ENCODE data around the gene SLAMF8.

The SLAMF8 gene

DNA sequence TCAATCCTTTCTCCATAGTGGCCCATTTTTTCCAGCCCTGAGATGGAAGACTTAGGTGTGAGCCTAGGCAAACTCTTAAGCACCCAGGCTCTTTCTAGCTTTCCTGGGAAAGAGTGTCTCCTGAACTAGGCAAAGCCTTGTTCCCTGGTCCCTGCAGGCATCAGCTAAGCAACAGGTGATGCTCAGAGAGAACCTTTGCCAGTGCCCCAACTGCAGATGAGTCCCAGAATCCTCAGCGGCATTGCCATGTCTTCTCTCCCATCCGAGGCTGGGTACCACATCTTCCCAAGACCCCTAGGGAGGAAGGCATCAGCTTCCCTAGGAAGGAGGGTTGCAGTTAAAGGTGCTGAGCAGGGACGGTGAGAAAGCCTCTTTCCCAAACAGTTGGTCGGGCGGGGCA, 44.0 kb downstream of the SLAMF8 start:
- H3K27ac ChIP-seq (ENCODE audit: low read length) = no peak overlapping the region
- peaks cover 19% of the 10 kb centered on the region for H3K4me1 ChIP-seq (ENCODE audit: control insufficient read depth, insufficient read depth, low read length)
- peaks cover 3 to 32% of the 10 kb centered on the region in 2 donors for H3K27me3 ChIP-seq (ENCODE audit: control insufficient read depth in 1 of 2, insufficient read depth in 2 of 2, low read length in 2 of 2)

DNA sequence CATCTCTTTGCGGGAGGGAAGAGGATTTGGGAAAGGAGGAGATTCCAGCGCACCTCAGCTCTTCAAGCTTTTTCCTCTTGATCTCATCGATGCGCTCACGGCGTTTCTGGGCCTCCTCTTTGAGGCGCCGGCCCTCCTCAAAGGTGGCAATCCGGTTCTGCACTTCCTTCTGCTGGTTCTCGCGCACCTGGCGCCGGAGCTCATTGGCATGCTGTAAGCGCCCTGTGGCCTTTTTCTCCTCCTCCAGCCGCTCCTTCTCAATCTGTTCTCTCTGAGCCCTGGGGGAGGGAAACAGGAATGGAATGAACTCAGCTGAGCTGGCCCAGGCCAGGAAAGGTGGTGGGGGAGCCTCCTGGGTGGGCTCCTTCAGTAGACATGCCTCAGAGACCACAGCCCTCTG, 46.2 kb downstream of the SLAMF8 start:
- Histone ChIP-seq H3K27ac (ENCODE audit: low read length) (no peak overlapping the region), H3K4me3 (ENCODE audit: low read length in 2 of 2) (no peak overlapping the region), H3K36me3 (ENCODE audit: control insufficient read depth in 2 of 2, insufficient read depth in 2 of 2, low read length in 2 of 2) (no peaks in the 10 kb centered on the region), H3K27me3 (ENCODE audit: control insufficient read depth in 1 of 2, insufficient read depth in 2 of 2, low read length in 2 of 2) (peaks cover 3 to 32% of the 10 kb centered on the region in 2 donors), H3K9ac (ENCODE audit: low read length in 2 of 2) (no peak overlapping the region), H3K9me3 (ENCODE audit: control insufficient read depth in 2 of 2, low read length in 2 of 2) (no peaks in the 10 kb centered on the region), H3K4me1 (ENCODE audit: control insufficient read depth, insufficient read depth, low read length) (peaks cover 12% of the 10 kb centered on the region)

More for the DNA sequence above, 44.0 kb downstream of the SLAMF8 start:
- H3K4me3 ChIP-seq (ENCODE audit: low read length in 2 of 2) = no peak overlapping the region
- no peaks in the 10 kb centered on the region for H3K9me3 ChIP-seq (ENCODE audit: control insufficient read depth in 2 of 2, low read length in 2 of 2)
- no peaks in the 10 kb centered on the region for H3K36me3 ChIP-seq (ENCODE audit: control insufficient read depth in 2 of 2, insufficient read depth in 2 of 2, low read length in 2 of 2)
- H3K9ac ChIP-seq (ENCODE audit: low read length in 2 of 2) = no peak overlapping the region

DNA sequence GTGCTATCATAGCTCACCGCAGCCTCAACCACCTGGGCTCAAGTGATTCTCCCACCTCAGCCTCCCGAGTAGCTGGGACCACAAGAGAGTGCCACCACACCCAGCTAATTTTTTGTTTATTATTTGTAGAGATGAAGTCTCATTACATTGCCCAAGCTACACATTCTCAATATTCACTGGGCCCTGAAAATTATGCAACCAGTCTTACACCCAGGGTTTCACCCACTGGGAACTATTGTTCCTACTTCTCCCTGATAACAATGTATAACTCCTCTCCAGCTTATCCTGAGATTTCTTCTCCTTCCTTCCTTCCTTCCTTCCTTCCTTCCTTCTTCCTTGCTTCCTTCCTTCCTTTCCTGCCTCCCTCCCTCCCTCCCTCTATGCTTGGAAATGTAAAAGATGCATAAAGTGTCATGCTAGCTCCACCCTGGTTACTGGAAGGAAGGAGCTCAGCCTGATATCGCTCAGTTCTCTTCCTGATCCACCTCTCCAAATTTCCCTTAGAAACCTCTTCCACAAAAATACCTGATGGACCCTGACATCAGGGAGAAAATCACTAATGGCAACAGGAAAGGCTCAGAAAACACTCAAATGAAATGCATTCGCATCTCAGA, 47.0 kb downstream of the SLAMF8 start:
- H3K9me3 ChIP-seq (ENCODE audit: control insufficient read depth in 2 of 2, low read length in 2 of 2) = no peaks in the 10 kb centered on the region

DNA sequence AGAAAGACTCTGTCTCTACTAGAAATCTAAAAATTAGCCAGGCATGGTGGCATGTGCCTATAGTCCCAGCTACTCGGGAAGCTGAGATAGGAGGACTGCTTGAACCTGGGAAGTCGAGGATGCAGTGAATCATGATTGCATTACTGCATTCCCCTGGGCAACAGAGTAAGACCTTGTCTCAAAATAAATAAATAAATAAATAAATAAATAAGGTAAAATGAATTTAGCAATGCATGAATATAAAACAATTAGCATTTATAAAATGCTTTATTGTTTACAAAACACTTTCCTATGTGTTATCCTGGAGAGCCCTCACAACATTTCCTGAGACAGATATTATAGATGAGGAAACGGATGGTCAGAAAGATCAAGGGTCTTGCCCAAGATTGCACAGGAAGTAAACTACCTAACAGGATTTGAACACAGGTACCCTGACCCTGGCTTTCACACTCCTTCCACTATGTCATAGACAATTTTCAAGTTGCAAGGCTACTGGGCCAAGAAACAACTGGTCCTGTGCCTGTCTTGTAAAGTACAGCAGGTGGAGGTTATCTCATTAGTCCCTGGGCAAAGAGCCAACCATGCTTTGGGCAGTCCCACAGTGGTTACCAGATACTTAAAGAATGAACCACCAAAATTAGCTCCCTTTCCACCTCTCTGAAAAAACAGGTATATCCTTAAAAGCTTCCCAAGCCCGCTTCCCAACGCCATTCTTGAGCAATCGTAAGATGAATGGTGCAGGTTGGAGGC, 51.2 kb downstream of the SLAMF8 start:
- Histone ChIP-seq H3K27me3 (ENCODE audit: control insufficient read depth in 1 of 2, insufficient read depth in 2 of 2, low read length in 2 of 2) (peaks cover 0 to 6% of the 10 kb centered on the region in 2 donors), H3K27ac (ENCODE audit: low read length) (no peak overlapping the region), H3K9ac (ENCODE audit: low read length in 2 of 2) (no peak overlapping the region), H3K4me1 (ENCODE audit: control insufficient read depth, insufficient read depth, low read length) (peaks cover 2% of the 10 kb centered on the region), H3K9me3 (ENCODE audit: control insufficient read depth in 2 of 2, low read length in 2 of 2) (no peaks in the 10 kb centered on the region), H3K36me3 (ENCODE audit: control insufficient read depth in 2 of 2, insufficient read depth in 2 of 2, low read length in 2 of 2) (no peaks in the 10 kb centered on the region), H3K4me3 (ENCODE audit: low read length in 2 of 2) (no peak overlapping the region)

More for the DNA sequence above, 47.0 kb downstream of the SLAMF8 start:
- Histone ChIP-seq H3K4me3 (ENCODE audit: low read length in 2 of 2) (no peak overlapping the region), H3K27ac (ENCODE audit: low read length) (no peak overlapping the region), H3K9ac (ENCODE audit: low read length in 2 of 2) (no peak overlapping the region), H3K4me1 (ENCODE audit: control insufficient read depth, insufficient read depth, low read length) (peaks cover 7% of the 10 kb centered on the region), H3K36me3 (ENCODE audit: control insufficient read depth in 2 of 2, insufficient read depth in 2 of 2, low read length in 2 of 2) (no peaks in the 10 kb centered on the region), H3K27me3 (ENCODE audit: control insufficient read depth in 1 of 2, insufficient read depth in 2 of 2, low read length in 2 of 2) (peaks cover 3 to 32% of the 10 kb centered on the region in 2 donors)

DNA sequence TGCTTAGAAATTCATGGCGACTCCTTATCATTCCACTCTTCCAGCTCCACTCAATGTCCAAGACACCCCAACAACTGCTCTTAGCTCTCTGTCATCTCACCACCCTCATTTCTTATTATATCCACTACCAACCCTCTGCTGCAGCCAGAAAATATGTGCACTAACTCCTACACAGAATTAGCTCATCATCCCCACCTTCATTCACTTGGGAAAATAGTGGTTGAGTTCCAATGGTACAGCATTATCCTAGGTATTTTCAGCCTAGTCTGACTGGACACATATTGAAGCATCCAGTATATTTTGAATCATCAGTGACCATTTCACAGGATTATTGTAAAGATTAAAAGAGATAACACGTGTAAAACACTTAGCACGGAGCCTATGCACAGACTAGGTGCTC, 52.5 kb downstream of the SLAMF8 start:
- Histone ChIP-seq H3K27me3 (ENCODE audit: control insufficient read depth in 1 of 2, insufficient read depth in 2 of 2, low read length in 2 of 2) (peaks cover 0 to 6% of the 10 kb centered on the region in 2 donors), H3K4me3 (ENCODE audit: low read length in 2 of 2) (no peak overlapping the region), H3K9ac (ENCODE audit: low read length in 2 of 2) (no peak overlapping the region), H3K4me1 (ENCODE audit: control insufficient read depth, insufficient read depth, low read length) (peaks cover 2% of the 10 kb centered on the region), H3K36me3 (ENCODE audit: control insufficient read depth in 2 of 2, insufficient read depth in 2 of 2, low read length in 2 of 2) (no peaks in the 10 kb centered on the region), H3K27ac (ENCODE audit: low read length) (no peak overlapping the region), H3K9me3 (ENCODE audit: control insufficient read depth in 2 of 2, low read length in 2 of 2) (no peaks in the 10 kb centered on the region)

DNA sequence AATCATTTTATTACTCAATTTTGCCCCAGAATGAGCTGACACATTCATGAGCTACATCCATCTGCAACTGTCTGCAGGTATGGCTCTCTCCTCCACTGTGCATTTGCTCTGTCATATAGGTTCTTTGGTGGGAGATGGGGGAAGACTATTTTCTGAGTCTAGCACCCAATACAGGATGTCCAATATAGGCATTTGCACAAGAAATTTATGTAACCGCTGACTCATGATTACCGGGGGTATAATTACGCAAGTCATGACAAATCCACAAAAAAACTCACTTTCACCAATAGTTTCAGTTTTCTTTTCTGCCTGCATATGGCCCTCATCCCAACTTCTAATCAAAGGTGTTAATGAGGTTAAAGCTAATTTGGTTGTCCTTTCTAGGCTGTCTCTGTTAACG, 53.3 kb downstream of the SLAMF8 start:
- H3K4me3 ChIP-seq (ENCODE audit: low read length in 2 of 2) = no peak overlapping the region
- no peaks in the 10 kb centered on the region for H3K9me3 ChIP-seq (ENCODE audit: control insufficient read depth in 2 of 2, low read length in 2 of 2)
- peaks cover 2% of the 10 kb centered on the region for H3K4me1 ChIP-seq (ENCODE audit: control insufficient read depth, insufficient read depth, low read length)
- H3K36me3 ChIP-seq (ENCODE audit: control insufficient read depth in 2 of 2, insufficient read depth in 2 of 2, low read length in 2 of 2) = no peaks in the 10 kb centered on the region
- no peak overlapping the region for H3K9ac ChIP-seq (ENCODE audit: low read length in 2 of 2)
- peaks cover 0 to 3% of the 10 kb centered on the region in 2 donors for H3K27me3 ChIP-seq (ENCODE audit: control insufficient read depth in 1 of 2, insufficient read depth in 2 of 2, low read length in 2 of 2)
- H3K27ac ChIP-seq (ENCODE audit: low read length) = no peak overlapping the region

DNA sequence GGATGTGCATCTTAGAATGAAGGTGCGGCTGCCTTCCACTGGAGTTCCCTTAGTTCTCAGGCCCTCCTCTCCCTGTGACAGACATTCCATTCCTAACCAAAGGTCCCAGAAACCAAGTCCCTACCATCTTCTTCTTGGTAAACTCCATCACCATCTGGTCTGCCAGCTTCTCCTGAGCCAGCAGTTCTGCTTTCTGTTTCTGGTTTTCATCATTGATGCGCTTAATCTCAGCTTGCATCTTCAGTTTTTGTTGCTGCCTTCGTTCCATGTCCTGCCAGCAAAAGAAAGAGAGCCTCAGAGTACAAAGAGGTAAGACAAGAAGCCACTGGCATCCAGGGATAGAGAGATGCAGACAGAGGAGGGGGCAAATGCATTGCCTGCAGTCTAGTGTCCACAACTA, 53.8 kb downstream of the SLAMF8 start:
- Histone ChIP-seq H3K36me3 (ENCODE audit: control insufficient read depth in 2 of 2, insufficient read depth in 2 of 2, low read length in 2 of 2) (no peaks in the 10 kb centered on the region), H3K27me3 (ENCODE audit: control insufficient read depth in 1 of 2, insufficient read depth in 2 of 2, low read length in 2 of 2) (no peaks in the 10 kb centered on the region), H3K4me1 (ENCODE audit: control insufficient read depth, insufficient read depth, low read length) (peaks cover 2% of the 10 kb centered on the region), H3K9ac (ENCODE audit: low read length in 2 of 2) (no peak overlapping the region), H3K9me3 (ENCODE audit: control insufficient read depth in 2 of 2, low read length in 2 of 2) (no peaks in the 10 kb centered on the region), H3K27ac (ENCODE audit: low read length) (no peak overlapping the region), H3K4me3 (ENCODE audit: low read length in 2 of 2) (no peak overlapping the region)

DNA sequence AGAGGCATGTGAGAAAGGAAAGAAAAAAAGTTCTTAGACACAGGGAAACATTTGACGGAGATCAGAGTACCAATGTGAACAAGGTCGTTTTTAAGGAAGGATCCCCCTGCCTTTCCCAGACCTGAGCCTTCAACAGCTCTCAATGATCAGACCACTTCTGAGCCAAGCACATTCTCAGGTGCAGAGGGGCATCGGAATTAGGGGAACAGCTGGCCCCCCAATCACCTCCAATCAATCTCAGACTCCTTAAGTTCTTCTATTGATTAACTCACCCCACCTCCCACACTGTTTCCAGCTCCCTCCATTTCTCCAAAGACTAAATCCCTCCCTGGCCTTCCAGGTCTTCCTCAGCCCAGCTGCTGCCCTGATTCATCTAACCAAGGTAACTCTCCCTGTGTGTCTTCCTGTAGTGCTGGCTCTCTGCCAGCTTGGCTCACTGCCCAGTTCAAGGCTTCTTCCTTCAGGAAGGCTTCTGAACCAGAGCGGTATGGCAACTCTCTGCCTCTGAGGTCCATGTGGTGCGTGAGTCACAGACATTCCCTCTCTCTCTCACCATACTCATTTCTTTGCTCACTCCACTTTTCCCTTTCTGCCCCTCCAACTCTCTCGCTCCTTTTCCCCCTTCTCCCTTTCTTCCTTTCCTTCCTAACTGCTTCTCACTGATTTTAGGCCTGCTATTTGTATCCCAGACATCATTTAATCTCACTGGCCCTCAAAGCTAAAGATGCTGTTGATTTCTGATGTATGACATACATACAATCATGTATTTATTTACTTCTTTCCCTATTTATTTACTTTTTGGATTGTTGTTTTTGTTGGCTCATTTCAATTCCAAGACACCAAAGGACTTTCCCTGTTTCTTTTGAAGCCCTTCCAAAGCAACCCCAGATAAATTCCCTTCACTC, 55.2 kb downstream of the SLAMF8 start:
- Histone ChIP-seq H3K27ac (ENCODE audit: low read length) (no peak overlapping the region), H3K4me1 (ENCODE audit: control insufficient read depth, insufficient read depth, low read length) (peaks cover 2% of the 10 kb centered on the region), H3K4me3 (ENCODE audit: low read length in 2 of 2) (no peak overlapping the region), H3K27me3 (ENCODE audit: control insufficient read depth in 1 of 2, insufficient read depth in 2 of 2, low read length in 2 of 2) (no peaks in the 10 kb centered on the region), H3K9ac (ENCODE audit: low read length in 2 of 2) (no peak overlapping the region), H3K36me3 (ENCODE audit: control insufficient read depth in 2 of 2, insufficient read depth in 2 of 2, low read length in 2 of 2) (no peaks in the 10 kb centered on the region), H3K9me3 (ENCODE audit: control insufficient read depth in 2 of 2, low read length in 2 of 2) (no peaks in the 10 kb centered on the region)

DNA sequence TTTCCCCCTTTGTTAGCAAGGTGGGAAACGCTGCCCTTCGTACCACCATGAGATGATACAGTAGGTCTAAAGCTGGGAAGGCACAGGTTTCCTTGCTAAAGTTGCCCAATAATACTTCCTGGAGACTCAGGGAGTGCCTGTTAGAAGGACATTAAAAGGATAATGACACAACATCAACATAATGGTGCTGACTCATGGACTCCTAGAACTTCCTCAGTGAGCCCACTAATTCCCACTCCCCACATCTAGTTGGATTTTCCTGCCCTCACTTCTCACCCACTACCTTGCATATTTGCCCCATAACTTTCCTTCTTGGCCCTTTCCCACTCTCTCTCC, 55.8 kb downstream of the SLAMF8 start:
- Histone ChIP-seq H3K9ac (ENCODE audit: low read length in 2 of 2) (no peak overlapping the region), H3K27ac (ENCODE audit: low read length) (no peak overlapping the region), H3K9me3 (ENCODE audit: control insufficient read depth in 2 of 2, low read length in 2 of 2) (no peaks in the 10 kb centered on the region), H3K36me3 (ENCODE audit: control insufficient read depth in 2 of 2, insufficient read depth in 2 of 2, low read length in 2 of 2) (no peaks in the 10 kb centered on the region), H3K4me3 (ENCODE audit: low read length in 2 of 2) (no peak overlapping the region), H3K27me3 (ENCODE audit: control insufficient read depth in 1 of 2, insufficient read depth in 2 of 2, low read length in 2 of 2) (no peaks in the 10 kb centered on the region), H3K4me1 (ENCODE audit: control insufficient read depth, insufficient read depth, low read length) (peaks cover 2% of the 10 kb centered on the region)

DNA sequence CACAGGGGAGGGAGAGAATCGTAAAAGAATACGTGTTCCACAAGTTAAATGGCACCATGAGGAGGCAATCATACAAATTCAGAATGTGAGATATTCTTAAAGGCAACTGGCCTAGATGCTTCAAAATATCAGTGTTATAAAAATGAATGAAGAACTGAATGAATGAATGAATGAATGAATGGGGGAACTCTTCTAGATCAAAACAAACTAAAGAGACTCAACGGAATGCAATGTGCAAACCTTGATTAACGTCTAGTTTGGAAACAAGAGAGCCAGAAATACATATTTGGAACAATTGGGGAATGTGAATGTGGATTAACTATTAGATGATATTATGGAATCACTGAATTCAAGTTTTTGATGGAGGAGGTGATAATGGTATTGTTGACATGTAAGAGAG, 56.5 kb downstream of the SLAMF8 start:
- H3K27ac ChIP-seq (ENCODE audit: low read length) = no peak overlapping the region
- H3K9ac ChIP-seq (ENCODE audit: low read length in 2 of 2) = no peak overlapping the region
- H3K36me3 ChIP-seq (ENCODE audit: control insufficient read depth in 2 of 2, insufficient read depth in 2 of 2, low read length in 2 of 2) = no peaks in the 10 kb centered on the region
- H3K4me3 ChIP-seq (ENCODE audit: low read length in 2 of 2) = no peak overlapping the region
- no peaks in the 10 kb centered on the region for H3K9me3 ChIP-seq (ENCODE audit: control insufficient read depth in 2 of 2, low read length in 2 of 2)
- peaks cover 2% of the 10 kb centered on the region for H3K4me1 ChIP-seq (ENCODE audit: control insufficient read depth, insufficient read depth, low read length)
- no peaks in the 10 kb centered on the region for H3K27me3 ChIP-seq (ENCODE audit: control insufficient read depth in 1 of 2, insufficient read depth in 2 of 2, low read length in 2 of 2)
